ENCODE measurements around the gene SCG3. TPM values are rescaled to one million over a fixed set of nuclear protein-coding genes. Genes with fewer than 3 reads are reported as not detected.

The SCG3 gene
- total and polyA plus RNA-seq, 2 of the 4 experiments (the other 2 are of a cell fraction): 0.02 TPM; not detected in 1

DNA sequence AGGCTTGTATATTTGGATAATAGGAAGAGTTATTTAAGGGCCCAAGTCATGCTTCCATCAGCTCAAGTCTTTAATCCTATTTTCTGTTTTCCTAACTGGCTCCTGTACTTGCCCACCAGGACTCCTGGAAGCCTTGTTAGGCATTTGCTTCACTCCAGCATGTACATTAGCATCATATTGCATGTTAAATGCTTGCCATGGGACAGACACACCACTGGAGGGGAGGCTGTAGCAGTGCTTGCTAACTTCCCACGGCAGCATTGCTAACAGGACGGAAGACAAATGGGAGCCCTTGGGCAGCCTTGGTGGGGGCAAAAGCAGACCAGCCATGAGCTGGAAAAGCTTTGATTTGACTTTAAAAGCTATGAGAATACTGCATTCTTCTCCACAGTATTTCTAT is 76.1 kb downstream of the SCG3 start:
- no peak overlapping the region for H3K4me3 ChIP-seq (ENCODE audit: insufficient read depth, low read depth, low read length)
- no peak overlapping the region for H3K23ac ChIP-seq (ENCODE audit: low read depth, low read length)
- H2BK120ac ChIP-seq (ENCODE audit: low read depth, low read length): no peak overlapping the region
- intact Hi-C loops (cut with micrococcal nuclease): loop anchor here (5.0 kb wide), 1 partner anchor 70 kb away; no protein-coding TSS in a partner anchor
- H3K14ac ChIP-seq (replicated peaks; ENCODE audit: low read depth, low read length): no peak overlapping the region
- dilution Hi-C loops (cut with HindIII; ENCODE audit: low sequenced_read_pairs, unreplicated experiment): no loop called here
- peak overlapping the region; percentile 62 for H2AFZ ChIP-seq (replicated peaks; ENCODE audit: low read length, poor library complexity)
- H3K9me1 ChIP-seq (ENCODE audit: insufficient read depth, low read length): peaks cover 7% of the 10 kb centered on the region
- peaks cover 13% of the 10 kb centered on the region; the same call in 1 of the 2 replicates for H4K20me1 ChIP-seq (ENCODE audit: insufficient read depth, low read length)
- ChIA-PET POLR2A (ENCODE audit: unreplicated experiment) (no interaction called here), CTCF (no interaction called here)
- H4K91ac ChIP-seq (ENCODE audit: insufficient read depth, low read depth, low read length): no peak overlapping the region
- no peak overlapping the region for H3K4me2 ChIP-seq (ENCODE audit: low read depth, low read length)
- H2AK5ac ChIP-seq (ENCODE audit: low read depth, low read length): no peak overlapping the region
- H3K4me1 ChIP-seq (ENCODE audit: control insufficient read depth, insufficient read depth, low read length): peaks cover 9% of the 10 kb centered on the region
- DNase-seq: no peak
- H2BK15ac ChIP-seq (ENCODE audit: low read depth, low read length): no peak overlapping the region
- TF ChIP-seq MXI1 (IDR thresholded peaks at IDR 0.05; ENCODE audit: borderline replicate concordance, low read depth, low read length): no peak
- TF ChIP-seq CEBPB (IDR thresholded peaks at IDR 0.05; ENCODE audit: low read depth, low read length): no peak
- TF ChIP-seq MAFK (IDR thresholded peaks at IDR 0.05; ENCODE audit: low read depth, low read length): no peak
- no peak for TF ChIP-seq NFE2L2 (IDR thresholded peaks at IDR 0.05; ENCODE audit: low read depth, low read length)
- TF ChIP-seq RCOR1 (IDR thresholded peaks at IDR 0.05; ENCODE audit: insufficient replicate concordance, low read length): no peak
- no peak for TF ChIP-seq BHLHE40 (IDR thresholded peaks at IDR 0.05; ENCODE audit: low read depth, low read length)
- TF ChIP-seq POLR2A (IDR thresholded peaks at IDR 0.05; ENCODE audit: low read depth, low read length): no peak
- TF ChIP-seq, protein P1, sequence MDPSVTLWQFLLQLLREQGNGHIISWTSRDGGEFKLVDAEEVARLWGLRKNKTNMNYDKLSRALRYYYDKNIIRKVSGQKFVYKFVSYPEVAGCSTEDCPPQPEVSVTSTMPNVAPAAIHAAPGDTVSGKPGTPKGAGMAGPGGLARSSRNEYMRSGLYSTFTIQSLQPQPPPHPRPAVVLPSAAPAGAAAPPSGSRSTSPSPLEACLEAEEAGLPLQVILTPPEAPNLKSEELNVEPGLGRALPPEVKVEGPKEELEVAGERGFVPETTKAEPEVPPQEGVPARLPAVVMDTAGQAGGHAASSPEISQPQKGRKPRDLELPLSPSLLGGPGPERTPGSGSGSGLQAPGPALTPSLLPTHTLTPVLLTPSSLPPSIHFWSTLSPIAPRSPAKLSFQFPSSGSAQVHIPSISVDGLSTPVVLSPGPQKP (IDR thresholded peaks at IDR 0.05; ENCODE audit: borderline replicate concordance, low read depth, low read length): no peak
- TF ChIP-seq CHD1 (IDR thresholded peaks at IDR 0.05; ENCODE audit: low read depth, low read length): no peak
- no peak for TF ChIP-seq MAZ (IDR thresholded peaks at IDR 0.05; ENCODE audit: borderline replicate concordance, low read depth, low read length)
- no peak for TF ChIP-seq SMC3 (IDR thresholded peaks at IDR 0.05; ENCODE audit: low read depth, low read length)
- no peak for TF ChIP-seq RAD21 (IDR thresholded peaks at IDR 0.05; ENCODE audit: low read length)
- TF ChIP-seq, protein P2, sequence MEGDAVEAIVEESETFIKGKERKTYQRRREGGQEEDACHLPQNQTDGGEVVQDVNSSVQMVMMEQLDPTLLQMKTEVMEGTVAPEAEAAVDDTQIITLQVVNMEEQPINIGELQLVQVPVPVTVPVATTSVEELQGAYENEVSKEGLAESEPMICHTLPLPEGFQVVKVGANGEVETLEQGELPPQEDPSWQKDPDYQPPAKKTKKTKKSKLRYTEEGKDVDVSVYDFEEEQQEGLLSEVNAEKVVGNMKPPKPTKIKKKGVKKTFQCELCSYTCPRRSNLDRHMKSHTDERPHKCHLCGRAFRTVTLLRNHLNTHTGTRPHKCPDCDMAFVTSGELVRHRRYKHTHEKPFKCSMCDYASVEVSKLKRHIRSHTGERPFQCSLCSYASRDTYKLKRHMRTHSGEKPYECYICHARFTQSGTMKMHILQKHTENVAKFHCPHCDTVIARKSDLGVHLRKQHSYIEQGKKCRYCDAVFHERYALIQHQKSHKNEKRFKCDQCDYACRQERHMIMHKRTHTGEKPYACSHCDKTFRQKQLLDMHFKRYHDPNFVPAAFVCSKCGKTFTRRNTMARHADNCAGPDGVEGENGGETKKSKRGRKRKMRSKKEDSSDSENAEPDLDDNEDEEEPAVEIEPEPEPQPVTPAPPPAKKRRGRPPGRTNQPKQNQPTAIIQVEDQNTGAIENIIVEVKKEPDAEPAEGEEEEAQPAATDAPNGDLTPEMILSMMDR (conservative IDR thresholded peaks at IDR 0.05; ENCODE audit: low read depth, low read length): no peak
- TF ChIP-seq RFX5 (IDR thresholded peaks at IDR 0.05; ENCODE audit: low read depth, low read length): no peak
- no peak overlapping the region for H2BK5ac ChIP-seq (ENCODE audit: low read depth, low read length, poor library complexity, severe bottlenecking)
- no peak for ATAC-seq (ENCODE audit: low read depth)
- no peaks in the 10 kb centered on the region for H3K9me3 ChIP-seq (ENCODE audit: control insufficient read depth, insufficient read depth, low read length)
- H2AK9ac ChIP-seq (replicated peaks; ENCODE audit: low read depth, low read length, poor library complexity): no peak overlapping the region
- H3K27ac ChIP-seq (ENCODE audit: insufficient read depth, low read length): no peak overlapping the region
- H4K8ac ChIP-seq (ENCODE audit: low read depth in 2 of 2, low read length in 2 of 2): no peak overlapping the region
- no CpG with 5 or more reads among the region's 2 CpGs for WGBS, 2 experiments (ENCODE audit: extremely low coverage in 2 of 2, insufficient read length in 1 of 2)
- H3K36me3 ChIP-seq (ENCODE audit: control insufficient read depth, insufficient read depth, low read length): no peaks in the 10 kb centered on the region
- H3K79me1 ChIP-seq (ENCODE audit: low read depth in 1 of 2, low read length in 2 of 2): peaks cover 6 to 29% of the 10 kb centered on the region in 2 experiments; a peak in 3 of 4 replicates
- H3K56ac ChIP-seq (ENCODE audit: extremely low read depth, insufficient read depth, low read length): no peak overlapping the region
- H3K18ac ChIP-seq (ENCODE audit: low read depth, low read length): no peak overlapping the region
- H3K9ac ChIP-seq (ENCODE audit: low read depth, low read length): no peak overlapping the region
- H4K5ac ChIP-seq (ENCODE audit: low read depth, low read length): no peak overlapping the region
- no peaks in the 10 kb centered on the region for H3K27me3 ChIP-seq (ENCODE audit: control insufficient read depth, insufficient read depth, low read length)
- H2BK20ac ChIP-seq (ENCODE audit: low read depth, low read length): no peak overlapping the region
- in situ Hi-C loops (cut with MboI; ENCODE audit: low sequenced_read_pairs): no loop called here
- no TSS peak for BruUV-seq (replicated peaks)
- H3K4ac ChIP-seq (ENCODE audit: low read depth, low read length): no peak overlapping the region
